Tibial nerve (tissue), 3 donors: ENCODE measurements around the gene BRK1.
"Not testable (repeated sequence)": the region's sequence is repeated elsewhere in the genome, so short reads cannot be mapped to it uniquely, and the experiment has no call there.

Experiments
- POLR2A ChIP-seq, 2 donors: fragments of 450-650 bp; IDR thresholded peaks; one replicate each; pipeline ENCODE4 v1.6.1; 2017; ENCODE audit warnings: antibody characterized with exemption in 2 of 2, mild to moderate bottlenecking in 2 of 2, moderate library complexity in 2 of 2
- TF ChIP-seq, protein P1 (sequence below), 5 experiments: fragments of 200-600 bp in 3 of 5; fragments of 450-650 bp in 2 of 5; sonication (generic) in 3 of 5; IDR thresholded peaks; one replicate each; pipeline ENCODE4 v1.5.1; 2016 to 2019; ENCODE audit warnings: antibody characterized with exemption in 5 of 5, mild to moderate bottlenecking in 3 of 5, moderate library complexity in 2 of 5

DNA sequence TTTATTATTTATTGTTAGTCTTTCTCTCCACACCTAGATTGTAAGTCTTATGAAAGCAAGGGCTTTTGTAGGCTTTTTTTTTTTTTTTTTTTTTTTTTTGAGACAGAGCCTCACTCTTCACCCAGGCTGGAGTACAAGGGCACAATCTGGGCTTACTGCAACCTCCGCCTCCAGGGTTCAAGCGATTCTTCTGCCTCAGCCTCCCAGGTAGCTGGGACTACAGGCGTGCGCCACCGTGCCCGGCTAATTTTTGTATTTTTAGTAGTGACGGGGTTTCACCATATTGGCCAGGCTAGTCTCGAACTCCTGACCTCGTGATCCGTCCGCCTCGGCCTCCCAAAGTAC is 48.7 kb downstream of the BRK1 start:
- TF ChIP-seq, protein P1, sequence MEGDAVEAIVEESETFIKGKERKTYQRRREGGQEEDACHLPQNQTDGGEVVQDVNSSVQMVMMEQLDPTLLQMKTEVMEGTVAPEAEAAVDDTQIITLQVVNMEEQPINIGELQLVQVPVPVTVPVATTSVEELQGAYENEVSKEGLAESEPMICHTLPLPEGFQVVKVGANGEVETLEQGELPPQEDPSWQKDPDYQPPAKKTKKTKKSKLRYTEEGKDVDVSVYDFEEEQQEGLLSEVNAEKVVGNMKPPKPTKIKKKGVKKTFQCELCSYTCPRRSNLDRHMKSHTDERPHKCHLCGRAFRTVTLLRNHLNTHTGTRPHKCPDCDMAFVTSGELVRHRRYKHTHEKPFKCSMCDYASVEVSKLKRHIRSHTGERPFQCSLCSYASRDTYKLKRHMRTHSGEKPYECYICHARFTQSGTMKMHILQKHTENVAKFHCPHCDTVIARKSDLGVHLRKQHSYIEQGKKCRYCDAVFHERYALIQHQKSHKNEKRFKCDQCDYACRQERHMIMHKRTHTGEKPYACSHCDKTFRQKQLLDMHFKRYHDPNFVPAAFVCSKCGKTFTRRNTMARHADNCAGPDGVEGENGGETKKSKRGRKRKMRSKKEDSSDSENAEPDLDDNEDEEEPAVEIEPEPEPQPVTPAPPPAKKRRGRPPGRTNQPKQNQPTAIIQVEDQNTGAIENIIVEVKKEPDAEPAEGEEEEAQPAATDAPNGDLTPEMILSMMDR (IDR thresholded peaks at IDR 0.05), result not testable (repeated sequence)
- not testable (repeated sequence) for TF ChIP-seq POLR2A (IDR thresholded peaks at IDR 0.05)
